ENCODE results near the gene TRRAP.

TRRAP gene

GRCh38 chr7:98903246-98903645 is 24.9 kb downstream of the TRRAP start:
- TF ChIP-seq REST (IDR thresholded peaks at IDR 0.05; ENCODE audit: insufficient replicate concordance, low read depth), result no peak
- TF ChIP-seq SPI1 (IDR thresholded peaks at IDR 0.05; ENCODE audit: borderline replicate concordance, low read depth), result no peak
- TF ChIP-seq POLR2AphosphoS5 (IDR thresholded peaks at IDR 0.05; ENCODE audit: low read depth), result no peak
- DNase-seq (ENCODE audit: low read depth in 1 of 2, low spot score in 1 of 2), result no peak
- H3K4me3 ChIP-seq (replicated peaks; ENCODE audit: insufficient read depth, low read length), result no peak overlapping the region
- H3K27me3 ChIP-seq (ENCODE audit: insufficient read depth, poor library complexity, severe bottlenecking), result no peaks in the 10 kb centered on the region
- H3K27ac ChIP-seq (replicated peaks), result no peak overlapping the region

GRCh38 chr7:98907570-98907969 is 29.2 kb downstream of the TRRAP start:
- DNase-seq (ENCODE audit: low read depth in 1 of 2, low spot score in 1 of 2), result no peak
- no peak overlapping the region for H3K27ac ChIP-seq (replicated peaks)
- H3K27me3 ChIP-seq (ENCODE audit: insufficient read depth, poor library complexity, severe bottlenecking), result no peaks in the 10 kb centered on the region
- no peak overlapping the region for H3K4me3 ChIP-seq (replicated peaks; ENCODE audit: insufficient read depth, low read length)
- TF ChIP-seq GABPA (IDR thresholded peaks at IDR 0.05; ENCODE audit: low read depth) (no peak), SPI1 (IDR thresholded peaks at IDR 0.05; ENCODE audit: borderline replicate concordance, low read depth) (no peak), REST (IDR thresholded peaks at IDR 0.05; ENCODE audit: insufficient replicate concordance, low read depth) (no peak), CTCF (IDR thresholded peaks at IDR 0.05; ENCODE audit: insufficient read depth, low read length) (no peak), POLR2AphosphoS5 (IDR thresholded peaks at IDR 0.05; ENCODE audit: low read depth) (no peak)

GRCh38 chr7:98908585-98908984 is 30.3 kb downstream of the TRRAP start:
- no peak for DNase-seq (ENCODE audit: low read depth in 1 of 2, low spot score in 1 of 2)
- Histone ChIP-seq H3K4me3 (replicated peaks; ENCODE audit: insufficient read depth, low read length) (no peak overlapping the region), H3K27me3 (ENCODE audit: insufficient read depth, poor library complexity, severe bottlenecking) (no peaks in the 10 kb centered on the region), H3K27ac (replicated peaks) (no peak overlapping the region)
- TF ChIP-seq CTCF (IDR thresholded peaks at IDR 0.05; ENCODE audit: insufficient read depth, low read length), result no peak
- no peak for TF ChIP-seq POLR2AphosphoS5 (IDR thresholded peaks at IDR 0.05; ENCODE audit: low read depth)
- no peak for TF ChIP-seq GABPA (IDR thresholded peaks at IDR 0.05; ENCODE audit: low read depth)
- no peak for TF ChIP-seq REST (IDR thresholded peaks at IDR 0.05; ENCODE audit: insufficient replicate concordance, low read depth)
- no peak for TF ChIP-seq SPI1 (IDR thresholded peaks at IDR 0.05; ENCODE audit: borderline replicate concordance, low read depth)

GRCh38 chr7:98909487-98909886 is 31.2 kb downstream of the TRRAP start:
- no peak for TF ChIP-seq GABPA (IDR thresholded peaks at IDR 0.05; ENCODE audit: low read depth)
- TF ChIP-seq REST (IDR thresholded peaks at IDR 0.05; ENCODE audit: insufficient replicate concordance, low read depth), result no peak
- no peak for TF ChIP-seq SPI1 (IDR thresholded peaks at IDR 0.05; ENCODE audit: borderline replicate concordance, low read depth)
- TF ChIP-seq POLR2AphosphoS5 (IDR thresholded peaks at IDR 0.05; ENCODE audit: low read depth), result no peak
- no peak for TF ChIP-seq CTCF (IDR thresholded peaks at IDR 0.05; ENCODE audit: insufficient read depth, low read length)
- DNase-seq (ENCODE audit: low read depth in 1 of 2, low spot score in 1 of 2), result no peak

More at GRCh38 chr7:98909487-98909886, 31.2 kb downstream of the TRRAP start:
- Histone ChIP-seq H3K4me3 (replicated peaks; ENCODE audit: insufficient read depth, low read length) (no peak overlapping the region), H3K27me3 (ENCODE audit: insufficient read depth, poor library complexity, severe bottlenecking) (no peaks in the 10 kb centered on the region), H3K27ac (replicated peaks) (no peak overlapping the region)
